Stimulated activated CD4-positive, alpha-beta T cell treated with anti-CD3 and anti-CD28 coated beads, Interleukin-1b, Interleukin-23, amount 100 ng/mL, for 1 hour (primary cell): ENCODE results near the gene CELF2.

Source experiments
- DNase-seq, 2 donors: peaks; one replicate each; pipeline ENCODE4 v3.0.0-alpha.2; 2020; ENCODE audit warnings: low read depth in 2 of 2

Gene CELF2

DNA sequence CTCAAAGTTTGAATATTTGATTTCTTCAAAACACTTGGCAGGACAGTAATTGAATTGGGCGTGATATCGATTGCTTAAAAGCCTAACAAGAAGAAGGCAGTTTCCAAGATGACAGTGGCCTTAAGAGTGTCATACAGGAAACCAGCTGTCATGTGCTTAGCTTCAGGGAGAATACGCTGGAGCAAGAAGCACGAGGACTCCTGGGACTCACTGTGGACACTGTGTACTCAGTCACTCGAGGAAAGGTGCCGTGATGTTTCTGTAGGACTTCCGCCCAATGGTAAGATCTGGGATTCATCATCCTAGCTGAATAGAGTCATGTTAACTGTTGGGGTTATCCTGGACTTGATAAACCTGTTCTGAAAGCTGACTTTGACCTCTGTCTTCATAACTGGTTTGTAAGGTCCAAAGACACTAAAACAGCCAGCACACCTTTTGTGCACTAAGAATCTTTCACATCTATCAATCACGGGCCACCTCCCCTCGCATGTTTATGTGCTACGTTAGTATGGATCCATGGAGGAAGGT lies 113.5 kb downstream of the CELF2 start:
- DNase-seq, result no peak

DNA sequence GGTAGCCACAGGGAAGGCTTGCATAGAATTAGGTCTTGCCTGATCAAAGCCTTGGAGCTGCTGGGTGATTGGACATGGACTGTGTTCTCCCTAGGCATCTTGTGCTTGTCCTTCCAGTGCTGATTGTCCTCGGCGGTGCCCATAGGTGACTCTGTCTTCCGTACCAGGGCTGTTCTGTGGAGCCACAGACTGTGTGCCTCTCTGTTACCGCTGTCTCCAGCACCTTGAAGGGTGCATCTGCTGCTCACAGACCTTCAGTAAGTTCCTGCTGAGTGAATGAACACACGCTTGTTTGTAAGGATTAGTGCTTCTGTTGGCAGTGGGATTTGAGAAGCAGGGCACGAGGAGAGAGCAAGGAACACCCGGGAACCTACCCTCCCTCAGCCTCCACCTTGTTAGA lies 116.7 kb downstream of the CELF2 start:
- DNase-seq, result no peak

DNA sequence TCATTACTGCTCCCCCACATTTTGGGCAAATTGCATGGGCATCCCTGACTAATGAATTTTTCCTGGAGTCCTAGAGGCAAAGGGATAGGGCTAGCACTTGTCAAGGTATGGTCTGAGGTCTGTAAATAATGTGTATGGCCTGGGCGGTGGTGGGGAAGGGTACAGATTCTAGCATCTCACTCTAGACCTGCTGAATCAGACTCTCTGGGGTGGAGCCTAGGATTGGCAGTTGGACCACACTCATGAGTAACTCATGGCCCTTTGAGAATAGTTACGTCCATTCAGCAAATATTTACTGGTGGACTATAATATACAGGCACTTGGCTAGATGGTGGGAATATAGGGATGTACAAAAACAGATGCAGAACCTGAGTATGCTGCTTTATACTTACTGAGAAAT lies 118.0 kb downstream of the CELF2 start:
- DNase-seq, result no peak

DNA sequence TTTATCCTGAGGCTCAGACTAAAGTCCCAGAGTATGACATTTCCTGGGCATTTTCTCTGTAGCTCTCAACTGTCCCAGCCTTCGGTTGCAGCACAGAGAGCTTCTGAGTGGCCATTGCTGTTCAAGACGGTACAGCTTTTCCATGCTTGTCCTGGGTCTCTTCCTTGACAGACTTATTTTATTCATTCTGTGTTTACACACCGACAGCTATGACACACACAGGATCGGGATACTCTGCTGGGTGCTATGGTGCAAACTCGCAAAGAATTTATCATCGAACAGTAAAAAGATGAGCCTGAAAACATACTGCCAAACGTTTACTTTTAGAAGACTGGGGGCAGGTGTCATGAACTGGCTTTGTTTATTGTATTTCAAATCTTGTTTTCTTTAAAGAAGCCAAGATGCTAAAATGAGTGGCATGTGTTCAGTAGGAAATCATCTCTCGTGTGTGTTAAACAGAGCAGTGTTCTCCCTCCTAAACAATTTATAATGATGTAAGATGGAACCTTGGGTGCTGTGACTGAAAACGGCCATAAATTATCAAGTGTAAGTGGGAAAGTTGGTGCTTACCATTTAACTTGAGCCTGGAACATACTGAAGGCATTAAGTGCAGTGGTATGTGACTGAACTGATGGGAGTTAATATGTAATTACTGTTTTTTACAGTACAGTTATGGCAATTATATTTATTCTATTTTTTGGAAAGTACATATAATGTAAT lies 120.8 kb downstream of the CELF2 start:
- no peak for DNase-seq

DNA sequence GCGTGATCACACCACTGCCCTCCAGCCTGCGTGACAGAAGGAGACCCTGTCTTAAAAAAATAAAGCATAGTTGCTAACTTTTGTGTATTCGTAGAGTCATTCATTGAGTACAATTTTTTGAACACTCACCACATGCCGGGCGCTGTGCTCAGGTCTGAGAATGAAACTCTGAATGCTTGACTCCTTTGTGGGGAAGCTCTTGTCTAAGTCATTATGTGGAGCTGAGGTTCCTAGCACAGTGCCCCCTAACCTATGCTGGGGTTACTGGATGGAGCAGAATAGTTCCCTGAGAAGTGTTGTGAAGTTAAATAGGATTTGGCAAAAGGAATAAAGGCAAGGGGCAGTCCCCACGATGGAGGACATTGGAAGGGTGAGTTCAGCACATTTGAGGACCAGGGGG lies 123.3 kb downstream of the CELF2 start:
- no peak for DNase-seq

DNA sequence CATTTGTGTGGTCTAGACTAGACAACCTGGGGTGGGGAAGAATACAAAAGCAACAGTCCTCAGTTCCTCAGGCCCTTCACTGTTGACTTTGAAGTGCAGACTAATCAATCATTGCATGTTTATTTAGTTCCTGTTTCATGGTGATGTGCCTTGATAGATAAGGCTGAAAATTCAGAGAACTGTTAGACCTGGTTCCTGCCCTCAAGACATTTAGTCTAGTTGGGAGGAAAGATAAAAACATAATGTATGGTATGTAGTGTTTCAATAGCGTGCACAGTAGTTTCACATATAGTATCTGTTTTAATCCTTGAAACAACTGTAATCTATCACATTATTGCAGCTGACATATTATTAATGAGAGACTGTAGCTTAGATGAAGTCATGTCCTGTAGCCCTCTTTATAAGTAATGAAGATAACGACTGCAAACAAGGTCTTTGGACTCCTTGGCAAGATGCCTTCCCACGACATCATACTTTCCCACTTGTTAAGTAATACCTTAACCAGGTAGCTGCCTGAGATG lies 124.0 kb downstream of the CELF2 start:
- no peak for DNase-seq

DNA sequence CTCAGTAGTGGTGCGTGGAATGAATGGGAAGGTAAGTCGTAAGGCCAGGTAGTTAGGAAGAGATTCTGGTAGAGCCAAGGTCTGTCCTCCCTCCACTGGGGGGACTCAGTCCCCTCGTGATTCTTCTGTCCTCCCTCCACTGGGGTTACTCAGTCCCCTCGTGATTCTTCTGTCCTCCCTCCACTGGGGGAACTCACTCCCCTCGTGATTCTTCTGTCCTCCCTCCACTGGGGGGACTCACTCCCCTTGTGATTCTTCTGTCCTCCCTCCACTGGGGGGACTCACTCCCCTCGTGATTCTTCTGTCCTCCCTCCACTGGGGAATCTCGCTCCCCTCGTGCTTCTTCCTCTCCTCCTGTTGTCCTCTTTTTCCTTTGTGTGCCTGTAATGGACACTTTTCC lies 125.1 kb downstream of the CELF2 start:
- no peak for DNase-seq

DNA sequence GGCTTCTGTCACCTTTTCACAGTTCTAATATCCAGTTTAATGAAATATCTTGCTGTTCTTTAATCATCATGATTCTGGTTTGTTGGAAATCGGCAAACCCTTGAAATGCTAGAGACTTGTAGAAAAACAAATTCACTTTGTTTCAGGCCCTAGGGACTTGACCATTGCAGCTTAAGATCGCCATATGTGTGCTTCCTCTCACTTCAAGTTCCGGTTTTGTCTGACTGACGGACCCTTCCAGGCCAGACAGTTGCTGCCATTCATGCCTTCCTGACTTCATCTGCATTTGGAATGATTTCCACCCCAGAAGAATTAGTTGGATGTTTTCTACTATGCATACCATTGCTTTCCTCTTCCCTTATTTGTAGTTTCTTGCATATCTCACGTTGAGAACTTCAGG lies 125.6 kb downstream of the CELF2 start:
- no peak for DNase-seq

DNA sequence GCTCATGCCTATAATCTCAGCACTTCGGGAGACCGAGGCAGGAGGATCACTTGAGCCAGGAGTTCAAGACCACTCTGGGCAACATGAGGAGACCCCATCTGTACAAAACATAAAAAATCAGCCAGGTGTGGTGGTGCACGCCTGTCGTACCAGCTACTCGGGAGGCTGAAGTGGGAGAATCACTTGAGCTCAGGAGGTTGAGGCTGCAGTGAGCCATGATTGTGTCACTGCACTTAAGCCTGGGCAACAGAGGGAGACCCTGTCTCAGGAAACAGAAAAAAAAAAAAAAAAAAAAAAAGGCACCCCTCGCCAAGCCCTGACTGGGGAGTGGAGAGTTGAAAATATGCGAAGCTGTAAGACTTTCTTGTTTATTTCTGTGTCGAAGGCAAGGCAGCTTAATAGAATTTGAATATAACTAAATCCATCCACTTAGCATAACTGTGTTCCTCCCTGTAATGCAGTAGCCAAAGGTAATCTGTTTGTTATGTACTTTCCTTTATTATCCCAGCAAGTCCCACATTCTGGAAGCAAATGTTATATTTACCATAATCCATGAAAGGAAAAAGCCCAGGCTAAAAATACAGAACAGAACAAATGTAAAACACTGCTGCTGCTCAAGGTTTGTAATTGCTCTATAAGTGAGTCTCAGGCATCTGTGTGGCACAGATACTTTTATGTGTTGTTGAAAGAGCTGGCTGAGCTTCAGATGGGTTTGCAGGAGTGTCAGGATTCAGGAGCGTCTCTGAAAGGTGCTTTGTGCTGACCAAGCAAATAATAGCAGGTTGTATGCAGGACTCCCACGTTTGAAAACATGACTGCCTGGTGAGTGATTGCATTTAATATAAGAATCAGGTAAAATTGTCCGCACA lies 127.2 kb downstream of the CELF2 start:
- DNase-seq, result no peak

DNA sequence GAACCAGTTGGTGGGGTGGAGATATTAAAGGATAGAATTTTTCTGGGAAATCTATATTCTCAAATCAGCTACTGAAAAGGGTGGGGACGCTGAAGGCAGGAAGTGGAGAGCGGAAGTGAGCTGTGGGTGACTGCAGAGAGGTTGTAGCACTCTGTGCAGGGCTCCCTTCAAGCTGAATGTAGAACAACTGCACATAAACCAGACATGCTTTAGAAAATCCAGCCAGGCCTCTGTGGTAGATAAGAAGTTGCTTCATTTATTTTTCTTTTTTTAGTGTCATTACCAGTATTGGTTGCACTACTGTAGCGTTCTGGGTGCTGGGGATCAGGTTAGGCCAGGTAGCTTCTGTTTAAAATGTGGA lies 127.8 kb downstream of the CELF2 start:
- no peak for DNase-seq

DNA sequence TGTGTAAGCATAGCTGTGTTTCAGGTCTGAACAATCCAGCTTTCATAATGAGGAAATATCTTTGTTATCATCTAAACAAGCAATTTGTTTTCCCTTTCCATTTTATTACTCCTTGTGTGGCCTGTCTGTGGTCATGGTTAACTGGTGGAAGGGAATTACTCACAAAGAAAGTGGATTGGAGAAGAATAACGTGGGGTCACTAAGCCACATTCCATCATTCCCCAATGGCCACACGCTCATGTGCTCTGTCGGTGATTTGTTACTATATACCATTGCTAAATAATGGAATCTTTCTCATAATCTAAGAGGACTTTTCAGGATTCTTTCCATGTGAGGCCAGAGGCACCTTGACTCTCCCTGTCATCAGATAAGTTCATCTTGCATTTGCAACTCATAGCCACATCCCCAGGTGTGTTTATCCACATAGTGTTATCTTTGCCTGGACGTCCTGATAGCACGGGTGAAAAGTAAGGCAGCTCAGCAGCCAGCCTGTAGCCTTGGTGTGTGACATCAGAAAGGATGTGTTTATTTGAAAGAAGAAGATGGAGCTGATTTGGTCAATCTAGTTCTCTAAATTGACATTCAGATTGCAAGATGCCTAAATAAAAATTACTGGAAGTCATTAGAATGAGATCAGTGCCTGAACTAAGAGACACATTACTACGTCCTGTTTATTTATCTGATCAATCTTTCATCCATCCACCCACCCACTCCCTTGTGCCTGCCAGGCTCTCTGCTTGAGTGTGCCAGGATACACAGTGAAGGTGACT lies 128.9 kb downstream of the CELF2 start:
- DNase-seq, result no peak

DNA sequence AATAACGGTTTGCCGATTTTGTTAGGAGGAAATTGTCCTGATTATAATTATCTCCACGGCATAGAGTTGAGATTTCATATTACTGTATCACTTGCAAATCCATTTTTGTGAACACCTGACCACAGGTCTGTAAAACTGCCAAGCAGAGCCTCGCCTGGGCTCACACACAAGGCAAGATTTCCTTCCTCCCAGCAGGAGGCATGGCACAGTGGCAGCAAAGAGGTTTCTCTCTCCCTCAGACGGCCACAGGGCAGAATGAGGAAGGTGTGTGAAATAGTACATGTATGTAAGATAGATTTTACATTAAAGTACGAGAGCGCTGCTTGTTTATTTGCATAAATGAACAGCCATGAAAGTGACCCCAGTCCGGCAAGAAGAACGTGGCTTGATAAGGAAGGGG lies 130.1 kb downstream of the CELF2 start:
- DNase-seq, result no peak

DNA sequence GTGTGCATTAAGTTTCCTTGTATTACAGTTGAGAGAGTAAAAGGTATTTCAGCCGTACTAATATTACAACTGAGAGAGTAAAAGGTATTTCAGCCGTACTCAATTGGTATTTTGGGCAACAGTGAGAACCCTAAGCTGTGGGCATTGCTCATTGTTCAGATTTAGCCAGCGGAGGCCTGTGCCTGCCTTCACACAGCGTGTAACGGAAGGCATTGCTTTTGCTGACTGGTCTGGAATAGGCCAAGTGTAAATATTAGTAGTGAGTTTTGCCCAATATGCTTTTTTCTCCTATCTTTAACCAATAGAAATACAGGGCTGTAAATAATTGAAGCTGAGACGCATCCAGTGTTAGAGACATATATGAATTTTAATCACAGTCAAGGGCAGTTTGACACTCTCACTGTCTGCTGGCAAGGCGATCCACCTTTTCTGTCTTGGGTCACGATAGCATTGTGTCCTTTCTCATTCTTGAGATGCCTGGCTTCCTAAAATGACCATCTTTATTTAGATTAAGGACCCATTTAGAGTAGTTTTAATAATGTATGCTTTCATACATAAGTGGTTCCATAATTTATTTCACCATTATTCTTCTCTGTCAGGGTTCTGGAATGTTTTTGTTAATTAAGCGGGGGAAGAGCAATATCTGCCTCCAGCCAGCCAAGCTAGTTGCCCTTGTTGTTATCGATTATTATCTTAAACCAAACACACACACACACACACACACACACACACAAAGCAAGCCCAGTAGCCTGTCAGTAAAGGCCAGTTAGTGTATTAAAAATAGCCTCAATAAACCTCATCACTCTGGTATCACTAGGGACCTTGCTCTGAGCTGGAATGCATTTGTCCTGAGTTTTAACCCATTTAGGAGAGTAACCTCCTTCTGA lies 130.7 kb downstream of the CELF2 start:
- no peak for DNase-seq

DNA sequence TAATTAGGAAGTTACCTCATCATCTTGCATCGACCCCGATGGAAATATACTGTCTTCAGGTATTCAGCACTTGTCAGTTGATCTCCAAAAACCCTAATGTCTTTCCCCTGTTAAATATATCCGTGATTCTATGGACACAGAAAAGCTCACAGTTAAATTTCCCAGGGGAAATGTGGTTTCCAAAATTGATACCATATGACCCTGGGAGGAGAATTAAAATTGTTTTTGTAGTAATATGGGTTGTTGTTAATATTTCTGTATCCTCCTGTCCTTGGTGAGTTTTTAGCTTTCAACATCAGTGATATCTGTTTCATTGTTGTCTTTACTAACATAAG lies 132.1 kb downstream of the CELF2 start:
- no peak for DNase-seq

DNA sequence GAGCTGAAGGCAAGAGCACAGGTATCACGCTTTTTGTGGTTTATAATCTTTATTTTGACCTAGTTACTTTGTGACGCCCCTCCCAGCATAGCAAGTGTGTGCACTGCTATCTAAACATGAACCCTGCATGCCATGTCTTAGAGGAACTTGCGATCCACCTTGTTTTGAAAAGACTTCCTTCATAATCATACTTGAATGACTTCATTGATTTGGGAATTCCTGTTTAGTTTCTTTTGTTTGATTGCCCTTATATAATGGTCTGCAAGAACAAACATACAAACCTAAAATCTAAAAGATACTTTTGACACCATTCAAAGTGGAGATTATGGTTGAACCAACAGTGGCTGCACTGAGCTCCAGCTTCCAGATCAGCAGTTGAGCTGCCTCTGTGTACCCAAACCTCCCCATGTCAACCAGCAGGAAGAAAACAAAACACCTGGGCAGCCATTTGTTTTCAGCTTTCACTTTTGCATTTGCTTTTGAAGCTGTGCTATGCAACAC lies 132.6 kb downstream of the CELF2 start:
- no peak for DNase-seq

DNA sequence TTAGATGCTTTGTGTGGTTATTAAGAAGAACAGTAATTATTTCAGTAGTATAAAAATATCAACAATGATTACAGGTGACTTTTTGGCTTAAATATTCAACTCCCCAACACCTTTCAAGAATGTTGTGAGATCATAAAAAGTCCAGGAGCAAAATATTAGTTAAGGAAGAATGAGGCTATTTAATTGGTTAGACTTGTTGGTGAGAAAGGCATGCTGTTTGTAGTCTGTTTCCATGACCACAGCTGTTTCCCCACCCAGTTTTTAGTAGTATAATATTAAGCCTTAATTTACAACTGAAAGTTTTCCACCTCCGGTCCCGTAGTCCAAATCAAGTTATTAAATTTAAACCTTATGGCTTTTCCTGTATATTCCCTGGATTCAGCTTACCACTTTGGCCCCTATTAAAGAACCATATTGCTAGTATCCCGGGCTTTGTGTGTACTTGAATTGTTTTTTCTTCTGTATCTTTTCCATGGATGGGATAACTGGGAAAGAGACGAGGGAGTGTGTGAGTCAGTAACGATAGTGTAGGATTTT lies 133.3 kb downstream of the CELF2 start:
- no peak for DNase-seq

DNA sequence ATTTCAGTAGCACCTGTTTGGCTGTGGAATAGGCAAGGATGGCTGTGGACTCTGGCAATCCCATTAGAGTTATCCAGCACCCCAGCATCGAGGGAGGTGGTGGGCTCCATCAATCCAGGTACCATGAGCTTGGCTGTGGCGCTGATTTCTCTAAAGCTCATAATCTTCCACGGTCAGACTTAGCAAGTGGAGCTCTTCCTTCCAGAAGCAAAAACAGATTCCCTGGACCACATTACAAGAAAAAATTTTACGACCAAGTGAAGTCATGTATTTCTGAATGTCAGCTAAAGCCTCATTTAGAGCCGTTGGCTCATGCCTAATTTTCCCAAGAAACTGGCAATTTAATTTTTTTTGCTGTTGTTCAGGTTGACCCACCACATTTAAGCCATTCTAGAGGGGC lies 135.1 kb downstream of the CELF2 start:
- DNase-seq, result no peak

DNA sequence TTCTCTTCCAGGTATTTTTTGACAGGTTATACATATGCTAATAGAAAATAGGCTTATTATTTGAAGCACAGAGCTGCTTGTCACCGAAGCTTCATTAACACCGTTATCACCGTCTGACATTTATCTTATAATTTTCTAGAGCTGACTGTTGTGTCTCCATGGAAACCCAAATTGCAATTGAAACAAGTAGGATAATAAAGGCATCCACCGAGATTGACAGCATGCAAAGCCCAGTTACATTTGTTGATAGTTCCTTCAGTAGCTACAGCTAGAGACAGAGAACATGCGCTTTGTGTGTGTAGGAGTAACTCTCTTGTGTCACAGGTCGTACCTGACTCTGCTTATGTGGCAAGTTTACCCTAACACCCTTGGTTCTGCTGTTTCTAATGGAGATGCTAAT lies 135.6 kb downstream of the CELF2 start:
- DNase-seq, result no peak

DNA sequence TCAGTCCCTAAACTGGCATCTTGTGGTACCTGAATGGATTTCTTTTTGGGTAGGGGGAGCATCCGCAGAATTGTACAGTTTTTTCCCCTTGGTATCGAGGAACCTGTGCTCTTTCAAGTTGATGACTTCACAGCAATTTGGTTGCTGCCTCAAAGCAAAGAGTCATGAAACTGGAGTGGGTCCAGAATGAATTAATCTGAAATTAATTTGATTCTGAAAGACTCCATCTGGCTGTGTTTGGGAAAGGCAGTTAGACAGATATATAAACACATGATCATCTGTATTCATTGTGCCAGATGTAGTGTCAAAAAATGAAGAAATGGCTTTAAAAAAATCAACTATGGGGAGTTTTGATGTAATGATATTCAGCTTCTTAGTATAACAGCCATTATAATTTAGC lies 136.1 kb downstream of the CELF2 start:
- no peak for DNase-seq

DNA sequence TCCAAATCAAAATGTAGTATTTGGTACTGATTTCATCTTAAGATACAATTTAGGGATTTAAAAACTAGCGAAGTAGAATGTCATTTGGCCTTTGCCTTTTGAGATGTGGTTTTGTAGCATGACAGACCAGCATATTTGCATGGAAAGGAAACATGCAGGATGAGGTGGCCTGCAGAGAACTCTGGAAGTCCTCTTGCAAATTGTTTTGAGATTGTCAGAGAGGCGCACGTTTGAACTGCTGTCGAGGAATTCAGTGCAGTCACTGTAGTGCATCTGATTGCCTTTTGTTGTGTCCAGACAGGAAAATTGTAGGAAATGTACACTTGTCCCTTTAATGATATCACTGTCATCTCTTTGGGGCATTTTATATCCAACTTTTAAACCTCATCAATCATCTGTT lies 136.7 kb downstream of the CELF2 start:
- no peak for DNase-seq
